Measurements from ENCODE around the gene APH1A. TPM values are rescaled to one million over a fixed set of nuclear protein-coding genes. Genes with fewer than 3 reads are reported as not detected.

The APH1A gene
- total and polyA plus RNA-seq, 2 of the 13 experiments (the other 11 are each of a cell fraction or from before 2014, with no cell fraction given), result 114 to 130 TPM

- TF ChIP-seq, protein P1, sequence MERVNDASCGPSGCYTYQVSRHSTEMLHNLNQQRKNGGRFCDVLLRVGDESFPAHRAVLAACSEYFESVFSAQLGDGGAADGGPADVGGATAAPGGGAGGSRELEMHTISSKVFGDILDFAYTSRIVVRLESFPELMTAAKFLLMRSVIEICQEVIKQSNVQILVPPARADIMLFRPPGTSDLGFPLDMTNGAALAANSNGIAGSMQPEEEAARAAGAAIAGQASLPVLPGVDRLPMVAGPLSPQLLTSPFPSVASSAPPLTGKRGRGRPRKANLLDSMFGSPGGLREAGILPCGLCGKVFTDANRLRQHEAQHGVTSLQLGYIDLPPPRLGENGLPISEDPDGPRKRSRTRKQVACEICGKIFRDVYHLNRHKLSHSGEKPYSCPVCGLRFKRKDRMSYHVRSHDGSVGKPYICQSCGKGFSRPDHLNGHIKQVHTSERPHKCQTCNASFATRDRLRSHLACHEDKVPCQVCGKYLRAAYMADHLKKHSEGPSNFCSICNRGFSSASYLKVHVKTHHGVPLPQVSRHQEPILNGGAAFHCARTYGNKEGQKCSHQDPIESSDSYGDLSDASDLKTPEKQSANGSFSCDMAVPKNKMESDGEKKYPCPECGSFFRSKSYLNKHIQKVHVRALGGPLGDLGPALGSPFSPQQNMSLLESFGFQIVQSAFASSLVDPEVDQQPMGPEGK (CRISPR knock-in tag; IDR thresholded peaks at IDR 0.05), result peak; percentile 78
- peak; percentile 70 for TF ChIP-seq GATAD1 (CRISPR knock-in tag; IDR thresholded peaks at IDR 0.05)
- TF ChIP-seq, protein P2, sequence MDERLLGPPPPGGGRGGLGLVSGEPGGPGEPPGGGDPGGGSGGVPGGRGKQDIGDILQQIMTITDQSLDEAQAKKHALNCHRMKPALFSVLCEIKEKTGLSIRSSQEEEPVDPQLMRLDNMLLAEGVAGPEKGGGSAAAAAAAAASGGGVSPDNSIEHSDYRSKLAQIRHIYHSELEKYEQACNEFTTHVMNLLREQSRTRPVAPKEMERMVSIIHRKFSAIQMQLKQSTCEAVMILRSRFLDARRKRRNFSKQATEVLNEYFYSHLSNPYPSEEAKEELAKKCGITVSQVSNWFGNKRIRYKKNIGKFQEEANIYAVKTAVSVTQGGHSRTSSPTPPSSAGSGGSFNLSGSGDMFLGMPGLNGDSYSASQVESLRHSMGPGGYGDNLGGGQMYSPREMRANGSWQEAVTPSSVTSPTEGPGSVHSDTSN (CRISPR knock-in tag; IDR thresholded peaks at IDR 0.05), result peak; percentile 93
- no peak for TF ChIP-seq ARHGAP35 (CRISPR knock-in tag; IDR thresholded peaks at IDR 0.05; ENCODE audit: borderline replicate concordance)
- TF ChIP-seq, protein P3, sequence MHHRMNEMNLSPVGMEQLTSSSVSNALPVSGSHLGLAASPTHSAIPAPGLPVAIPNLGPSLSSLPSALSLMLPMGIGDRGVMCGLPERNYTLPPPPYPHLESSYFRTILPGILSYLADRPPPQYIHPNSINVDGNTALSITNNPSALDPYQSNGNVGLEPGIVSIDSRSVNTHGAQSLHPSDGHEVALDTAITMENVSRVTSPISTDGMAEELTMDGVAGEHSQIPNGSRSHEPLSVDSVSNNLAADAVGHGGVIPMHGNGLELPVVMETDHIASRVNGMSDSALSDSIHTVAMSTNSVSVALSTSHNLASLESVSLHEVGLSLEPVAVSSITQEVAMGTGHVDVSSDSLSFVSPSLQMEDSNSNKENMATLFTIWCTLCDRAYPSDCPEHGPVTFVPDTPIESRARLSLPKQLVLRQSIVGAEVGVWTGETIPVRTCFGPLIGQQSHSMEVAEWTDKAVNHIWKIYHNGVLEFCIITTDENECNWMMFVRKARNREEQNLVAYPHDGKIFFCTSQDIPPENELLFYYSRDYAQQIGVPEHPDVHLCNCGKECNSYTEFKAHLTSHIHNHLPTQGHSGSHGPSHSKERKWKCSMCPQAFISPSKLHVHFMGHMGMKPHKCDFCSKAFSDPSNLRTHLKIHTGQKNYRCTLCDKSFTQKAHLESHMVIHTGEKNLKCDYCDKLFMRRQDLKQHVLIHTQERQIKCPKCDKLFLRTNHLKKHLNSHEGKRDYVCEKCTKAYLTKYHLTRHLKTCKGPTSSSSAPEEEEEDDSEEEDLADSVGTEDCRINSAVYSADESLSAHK (CRISPR knock-in tag; IDR thresholded peaks at IDR 0.05; ENCODE audit: borderline replicate concordance), result no peak
- TF ChIP-seq FOSL1 (CRISPR knock-in tag; IDR thresholded peaks at IDR 0.05; ENCODE audit: borderline replicate concordance), result no peak
- no peak for TF ChIP-seq ZNF101 (CRISPR knock-in tag; IDR thresholded peaks at IDR 0.05; ENCODE audit: borderline replicate concordance, low read depth)
- TF ChIP-seq ZNF34 (CRISPR knock-in tag; IDR thresholded peaks at IDR 0.05; ENCODE audit: borderline replicate concordance), result no peak
- no peak for TF ChIP-seq SMYD3 (CRISPR knock-in tag; IDR thresholded peaks at IDR 0.05)
- TF ChIP-seq NR2C2 (CRISPR knock-in tag; IDR thresholded peaks at IDR 0.05; ENCODE audit: borderline replicate concordance), result peak; percentile 42; the same call in 1 of the 2 replicates
- TF ChIP-seq ZNF224 (CRISPR knock-in tag; IDR thresholded peaks at IDR 0.05), result no peak; the same call in 1 of the 2 replicates
- TF ChIP-seq RFX5 (IDR thresholded peaks at IDR 0.05; ENCODE audit: low read depth, low read length), result peak; percentile 60; the same call in 1 of the 2 replicates
- peak; percentile 73 for TF ChIP-seq GATAD2A (CRISPR knock-in tag; IDR thresholded peaks at IDR 0.05)
- no peak for TF ChIP-seq TCF7L2 (IDR thresholded peaks at IDR 0.05; ENCODE audit: low read depth, low read length)
- no peak for TF ChIP-seq ZNF407 (CRISPR knock-in tag; IDR thresholded peaks at IDR 0.05; ENCODE audit: not compliant biosample characterization)
Observed at GRCh38 chr1:150235852-150236613, 32.8 kb downstream of the APH1A start, which contains the start of gene ANP32E (continued).

Measured in HepG2 (cell line).